Sigmoid colon (tissue), 4 donors: ENCODE measurements around the gene ESR1.

Experiments used
- EP300 ChIP-seq, 4 donors: sonication (generic); formaldehyde crosslinking; IDR thresholded peaks; one replicate each; pipeline ENCODE4 v1.6.1; 2017; ENCODE audit warnings: antibody characterized with exemption in 4 of 4
- POLR2A ChIP-seq, 2 donors: fragments of 450-650 bp; IDR thresholded peaks; one replicate each; pipeline ENCODE4 v1.6.1; 2016; ENCODE audit warnings: antibody characterized with exemption in 2 of 2, mild to moderate bottlenecking in 2 of 2, moderate library complexity in 2 of 2
- POLR2AphosphoS5 ChIP-seq, 4 donors: sonication (generic); formaldehyde crosslinking; IDR thresholded peaks; one replicate each; pipeline ENCODE4 v1.6.1; 2017; ENCODE audit warnings: antibody characterized with exemption in 4 of 4
- TF ChIP-seq, protein P1 (sequence below), 4 experiments: fragments of 450-650 bp in 3 of 4; fragments of 200-600 bp in 1 of 4; IDR thresholded peaks; one replicate each; pipeline ENCODE4 v1.5.1; 2016 to 2019; ENCODE audit warnings: antibody characterized with exemption in 4 of 4, mild to moderate bottlenecking in 3 of 4, moderate library complexity in 2 of 4

DNA sequence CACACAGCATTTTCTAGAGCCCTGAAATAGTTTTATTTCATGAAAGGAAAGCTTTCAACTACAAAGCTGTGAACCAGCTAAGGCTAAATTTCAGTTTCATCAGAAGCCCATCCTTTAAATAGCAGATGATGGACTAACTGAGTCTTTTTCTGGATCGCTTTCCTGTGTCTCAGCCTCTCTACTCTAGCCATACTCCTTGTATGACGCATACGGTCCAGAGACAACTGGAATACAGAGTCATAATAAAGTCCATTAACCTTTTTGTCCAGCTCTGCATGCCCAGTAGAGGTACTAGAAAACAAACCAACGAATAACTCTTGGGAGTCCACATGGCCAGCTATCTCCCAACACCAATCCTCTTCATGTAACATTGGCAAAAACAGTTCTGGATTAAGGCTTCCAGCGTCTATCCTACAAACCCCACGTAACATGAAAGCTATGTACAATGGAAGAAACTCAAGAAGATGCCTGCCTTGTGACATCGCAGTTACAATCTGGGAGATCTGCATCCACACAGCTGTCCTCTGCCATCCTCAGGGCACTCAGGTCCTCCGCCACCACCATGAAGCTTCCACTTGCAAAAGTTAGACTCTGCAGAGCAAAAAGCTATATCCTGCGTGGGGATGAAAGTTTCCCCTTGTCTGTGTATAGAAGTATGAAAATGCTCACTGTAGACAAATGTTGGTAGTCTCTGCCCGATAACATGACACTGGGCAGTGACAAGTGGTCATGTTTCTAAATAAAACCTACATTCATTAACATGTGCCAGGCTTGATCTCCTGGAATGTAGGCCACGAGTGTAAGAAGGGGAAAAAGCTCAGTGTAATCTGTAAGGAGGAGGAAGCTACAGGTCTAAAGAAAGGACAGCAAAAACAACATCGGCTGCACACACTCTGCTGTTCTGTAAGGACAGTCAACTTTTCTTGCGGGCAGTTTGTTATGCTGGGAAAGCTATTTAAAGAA is 360.4 kb downstream of the ESR1 start:
- TF ChIP-seq, protein P1, sequence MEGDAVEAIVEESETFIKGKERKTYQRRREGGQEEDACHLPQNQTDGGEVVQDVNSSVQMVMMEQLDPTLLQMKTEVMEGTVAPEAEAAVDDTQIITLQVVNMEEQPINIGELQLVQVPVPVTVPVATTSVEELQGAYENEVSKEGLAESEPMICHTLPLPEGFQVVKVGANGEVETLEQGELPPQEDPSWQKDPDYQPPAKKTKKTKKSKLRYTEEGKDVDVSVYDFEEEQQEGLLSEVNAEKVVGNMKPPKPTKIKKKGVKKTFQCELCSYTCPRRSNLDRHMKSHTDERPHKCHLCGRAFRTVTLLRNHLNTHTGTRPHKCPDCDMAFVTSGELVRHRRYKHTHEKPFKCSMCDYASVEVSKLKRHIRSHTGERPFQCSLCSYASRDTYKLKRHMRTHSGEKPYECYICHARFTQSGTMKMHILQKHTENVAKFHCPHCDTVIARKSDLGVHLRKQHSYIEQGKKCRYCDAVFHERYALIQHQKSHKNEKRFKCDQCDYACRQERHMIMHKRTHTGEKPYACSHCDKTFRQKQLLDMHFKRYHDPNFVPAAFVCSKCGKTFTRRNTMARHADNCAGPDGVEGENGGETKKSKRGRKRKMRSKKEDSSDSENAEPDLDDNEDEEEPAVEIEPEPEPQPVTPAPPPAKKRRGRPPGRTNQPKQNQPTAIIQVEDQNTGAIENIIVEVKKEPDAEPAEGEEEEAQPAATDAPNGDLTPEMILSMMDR (IDR thresholded peaks at IDR 0.05), result no peak
- TF ChIP-seq POLR2A (IDR thresholded peaks at IDR 0.05) (no peak), POLR2AphosphoS5 (IDR thresholded peaks at IDR 0.05) (no peak), EP300 (IDR thresholded peaks at IDR 0.05) (no peak)
